GM20000 (cell line): ENCODE results near the gene BHLHE23.

Experiments
- DNase-seq: peaks from one replicate; pipeline ENCODE4 v3.0.0; 2012; ENCODE audit warnings: low spot score
- TF ChIP-seq, protein P1 (sequence below): IDR thresholded peaks from 2 replicates; pipeline ENCODE4 v1.5.1; 2012; ENCODE audit warnings: mild to moderate bottlenecking, control low read depth; ENCODE audit errors: extremely low read depth, missing control alignments

The BHLHE23 gene

DNA sequence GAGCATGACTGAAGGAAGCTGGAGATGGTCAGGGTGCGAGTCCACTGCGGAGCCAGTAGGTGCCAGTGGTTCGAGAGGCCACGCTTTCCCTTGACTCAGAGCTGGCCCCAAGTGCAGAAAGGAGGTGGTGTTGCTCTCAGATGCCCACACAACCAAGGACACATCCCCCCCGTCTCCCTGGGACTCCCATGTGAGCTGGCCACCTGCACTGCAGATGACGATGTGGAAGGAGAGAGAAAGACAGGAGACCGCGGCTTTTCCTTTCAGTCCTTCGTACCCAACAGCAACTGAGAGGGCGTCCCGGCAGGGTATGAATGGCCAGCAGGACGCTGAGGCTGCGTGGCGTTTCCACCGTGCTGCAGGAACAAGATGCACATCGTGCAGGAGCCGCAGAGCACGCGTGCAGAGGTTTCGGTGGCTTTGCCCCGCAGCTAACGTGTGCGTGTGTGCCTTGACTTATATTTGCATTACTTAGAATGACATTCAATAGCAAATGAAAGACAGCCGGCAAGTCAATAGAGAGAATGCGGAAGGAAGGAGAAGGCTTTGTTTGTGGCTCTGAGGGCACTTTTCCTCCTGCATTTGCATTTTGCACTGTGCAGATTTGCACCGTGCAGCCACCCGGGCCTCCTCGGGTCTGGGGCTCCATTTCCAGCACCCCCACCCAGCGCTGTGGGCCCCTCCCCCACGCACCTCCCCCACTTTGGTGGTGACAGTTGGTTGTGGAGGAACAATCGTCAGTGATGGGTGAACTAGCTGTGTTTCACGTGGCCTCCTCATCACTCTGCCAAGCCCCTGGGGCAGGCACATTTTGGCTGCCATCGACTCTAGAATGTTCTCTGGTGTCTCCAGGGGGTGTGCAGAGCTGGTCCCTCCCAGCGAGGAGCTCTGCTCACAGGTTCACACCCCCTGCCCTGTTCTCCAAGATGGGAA lies 26.4 kb upstream of the BHLHE23 start:
- TF ChIP-seq, protein P1, sequence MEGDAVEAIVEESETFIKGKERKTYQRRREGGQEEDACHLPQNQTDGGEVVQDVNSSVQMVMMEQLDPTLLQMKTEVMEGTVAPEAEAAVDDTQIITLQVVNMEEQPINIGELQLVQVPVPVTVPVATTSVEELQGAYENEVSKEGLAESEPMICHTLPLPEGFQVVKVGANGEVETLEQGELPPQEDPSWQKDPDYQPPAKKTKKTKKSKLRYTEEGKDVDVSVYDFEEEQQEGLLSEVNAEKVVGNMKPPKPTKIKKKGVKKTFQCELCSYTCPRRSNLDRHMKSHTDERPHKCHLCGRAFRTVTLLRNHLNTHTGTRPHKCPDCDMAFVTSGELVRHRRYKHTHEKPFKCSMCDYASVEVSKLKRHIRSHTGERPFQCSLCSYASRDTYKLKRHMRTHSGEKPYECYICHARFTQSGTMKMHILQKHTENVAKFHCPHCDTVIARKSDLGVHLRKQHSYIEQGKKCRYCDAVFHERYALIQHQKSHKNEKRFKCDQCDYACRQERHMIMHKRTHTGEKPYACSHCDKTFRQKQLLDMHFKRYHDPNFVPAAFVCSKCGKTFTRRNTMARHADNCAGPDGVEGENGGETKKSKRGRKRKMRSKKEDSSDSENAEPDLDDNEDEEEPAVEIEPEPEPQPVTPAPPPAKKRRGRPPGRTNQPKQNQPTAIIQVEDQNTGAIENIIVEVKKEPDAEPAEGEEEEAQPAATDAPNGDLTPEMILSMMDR: no peak
- peak; percentile 76 for DNase-seq

- TF ChIP-seq, protein P1: no peak
- DNase-seq: peak; percentile 24
These were observed 25.4 kb upstream of the BHLHE23 start for GRCh38 chr20:63032026-63032800.

- TF ChIP-seq, protein P1: no peak
These were observed 24.7 kb upstream of the BHLHE23 start for GRCh38 chr20:63031251-63032014.

GRCh38 chr20:63029358-63030121 lies 22.8 kb upstream of the BHLHE23 start:
- TF ChIP-seq, protein P1: no peak
- DNase-seq: peak; percentile 65

More at GRCh38 chr20:63031251-63032014, 24.7 kb upstream of the BHLHE23 start:
- peak; percentile 30 for DNase-seq

GRCh38 chr20:63028461-63028921 lies 21.7 kb upstream of the BHLHE23 start:
- DNase-seq: peak; percentile 67
- TF ChIP-seq, protein P1: no peak

DNA sequence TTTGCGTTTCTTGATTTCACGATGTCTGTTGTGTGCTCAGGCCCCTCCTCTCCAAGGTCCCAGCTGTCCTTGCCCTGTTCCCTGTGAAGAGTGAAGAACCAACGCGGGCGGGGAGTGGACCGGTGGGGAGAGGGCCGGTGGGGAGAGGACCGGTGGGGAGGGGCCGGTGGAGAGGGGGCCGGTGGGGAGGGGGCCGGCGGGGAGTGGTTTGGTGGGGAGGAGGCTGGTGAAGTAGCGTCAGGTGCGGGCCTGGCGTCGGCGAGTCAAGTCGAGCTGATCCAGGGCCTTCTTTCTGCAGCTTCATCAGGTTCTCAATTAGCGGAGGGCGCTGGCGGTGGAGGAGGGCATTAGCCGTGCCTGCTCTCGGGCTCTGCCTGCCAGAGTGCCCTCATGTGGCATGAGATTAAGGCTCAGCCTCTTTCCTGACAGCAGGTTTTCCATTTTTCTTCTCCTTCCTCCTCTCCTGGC lies 21.2 kb upstream of the BHLHE23 start:
- peak; percentile 81 for DNase-seq
- TF ChIP-seq, protein P1: no peak
